Measurements from ENCODE around the gene SH3RF1. TPM values are rescaled to one million over a fixed set of nuclear protein-coding genes. Genes with fewer than 3 reads are reported as not detected.

SH3RF1 gene
- total RNA-seq, 1 experiment from 2014 or later = 16.6 TPM

GRCh38 chr4:169152098-169152497 lies 118.7 kb downstream of the SH3RF1 start:
- ATAC-seq (no peak), DNase-seq (ENCODE audit: low spot score) (no peak)
- Mint-ChIP-seq H3K4me1 (peaks cover 21% of the 10 kb centered on the region), H3K27ac (no peak overlapping the region), H3K36me3 (peaks cover 4% of the 10 kb centered on the region; the same call in 1 of the 2 replicates), H3K27me3 (ENCODE audit: low read depth) (no peaks in the 10 kb centered on the region), H3K9me3 (no peaks in the 10 kb centered on the region), H3K4me3 (no peak overlapping the region)
- ChIA-PET POLR2A (no interaction called here), CTCF (interaction anchor here (0.6 to 2.1 kb wide), 6 partner anchors 9 to 237 kb away, joined by 3 to 6 read pairs (median 4); no protein-coding TSS in a partner anchor)
- TF ChIP-seq, protein P1, sequence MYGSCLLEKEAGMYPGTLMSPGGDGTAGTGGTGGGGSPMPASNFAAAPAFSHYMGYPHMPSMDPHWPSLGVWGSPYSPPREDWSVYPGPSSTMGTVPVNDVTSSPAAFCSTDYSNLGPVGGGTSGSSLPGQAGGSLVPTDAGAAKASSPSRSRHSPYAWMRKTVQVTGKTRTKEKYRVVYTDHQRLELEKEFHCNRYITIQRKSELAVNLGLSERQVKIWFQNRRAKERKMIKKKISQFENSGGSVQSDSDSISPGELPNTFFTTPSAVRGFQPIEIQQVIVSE (CRISPR knock-in tag; IDR thresholded peaks at IDR 0.05; ENCODE audit: borderline replicate concordance) = no peak
- TF ChIP-seq EMX1 (CRISPR knock-in tag; IDR thresholded peaks at IDR 0.05) (no peak), RORB (CRISPR knock-in tag; IDR thresholded peaks at IDR 0.05) (no peak)

- Mint-ChIP-seq H3K27ac (no peak overlapping the region), H3K4me1 (peaks cover 21% of the 10 kb centered on the region), H3K4me3 (no peak overlapping the region), H3K9me3 (no peaks in the 10 kb centered on the region), H3K36me3 (peaks cover 4% of the 10 kb centered on the region; the same call in 1 of the 2 replicates), H3K27me3 (ENCODE audit: low read depth) (no peaks in the 10 kb centered on the region)
- TF ChIP-seq ZNF317 (CRISPR knock-in tag; IDR thresholded peaks at IDR 0.05; ENCODE audit: borderline replicate concordance, low read depth) = no peak
- TF ChIP-seq, protein P2, sequence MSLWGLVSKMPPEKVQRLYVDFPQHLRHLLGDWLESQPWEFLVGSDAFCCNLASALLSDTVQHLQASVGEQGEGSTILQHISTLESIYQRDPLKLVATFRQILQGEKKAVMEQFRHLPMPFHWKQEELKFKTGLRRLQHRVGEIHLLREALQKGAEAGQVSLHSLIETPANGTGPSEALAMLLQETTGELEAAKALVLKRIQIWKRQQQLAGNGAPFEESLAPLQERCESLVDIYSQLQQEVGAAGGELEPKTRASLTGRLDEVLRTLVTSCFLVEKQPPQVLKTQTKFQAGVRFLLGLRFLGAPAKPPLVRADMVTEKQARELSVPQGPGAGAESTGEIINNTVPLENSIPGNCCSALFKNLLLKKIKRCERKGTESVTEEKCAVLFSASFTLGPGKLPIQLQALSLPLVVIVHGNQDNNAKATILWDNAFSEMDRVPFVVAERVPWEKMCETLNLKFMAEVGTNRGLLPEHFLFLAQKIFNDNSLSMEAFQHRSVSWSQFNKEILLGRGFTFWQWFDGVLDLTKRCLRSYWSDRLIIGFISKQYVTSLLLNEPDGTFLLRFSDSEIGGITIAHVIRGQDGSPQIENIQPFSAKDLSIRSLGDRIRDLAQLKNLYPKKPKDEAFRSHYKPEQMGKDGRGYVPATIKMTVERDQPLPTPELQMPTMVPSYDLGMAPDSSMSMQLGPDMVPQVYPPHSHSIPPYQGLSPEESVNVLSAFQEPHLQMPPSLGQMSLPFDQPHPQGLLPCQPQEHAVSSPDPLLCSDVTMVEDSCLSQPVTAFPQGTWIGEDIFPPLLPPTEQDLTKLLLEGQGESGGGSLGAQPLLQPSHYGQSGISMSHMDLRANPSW (CRISPR knock-in tag; conservative IDR thresholded peaks at IDR 0.05; ENCODE audit: low read depth) = no peak
- no peak for TF ChIP-seq CBFB (CRISPR knock-in tag; IDR thresholded peaks at IDR 0.05; ENCODE audit: low read depth)
- TF ChIP-seq, protein P3, sequence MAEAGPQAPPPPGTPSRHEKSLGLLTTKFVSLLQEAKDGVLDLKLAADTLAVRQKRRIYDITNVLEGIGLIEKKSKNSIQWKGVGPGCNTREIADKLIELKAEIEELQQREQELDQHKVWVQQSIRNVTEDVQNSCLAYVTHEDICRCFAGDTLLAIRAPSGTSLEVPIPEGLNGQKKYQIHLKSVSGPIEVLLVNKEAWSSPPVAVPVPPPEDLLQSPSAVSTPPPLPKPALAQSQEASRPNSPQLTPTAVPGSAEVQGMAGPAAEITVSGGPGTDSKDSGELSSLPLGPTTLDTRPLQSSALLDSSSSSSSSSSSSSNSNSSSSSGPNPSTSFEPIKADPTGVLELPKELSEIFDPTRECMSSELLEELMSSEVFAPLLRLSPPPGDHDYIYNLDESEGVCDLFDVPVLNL (CRISPR knock-in tag; IDR thresholded peaks at IDR 0.05; ENCODE audit: borderline replicate concordance, low read depth) = no peak
- TF ChIP-seq MLX (CRISPR knock-in tag; IDR thresholded peaks at IDR 0.05) = no peak
- TF ChIP-seq JUN (CRISPR knock-in tag; IDR thresholded peaks at IDR 0.05) = no peak
- DNase-seq (ENCODE audit: low spot score) = no peak
- CTCF ChIA-PET = interaction anchor here (2.1 kb wide), 1 partner anchor 106 kb away, joined by 6 read pairs; no protein-coding TSS in a partner anchor
- ATAC-seq = no peak
- POLR2A ChIA-PET = no interaction called here
These were observed 119.1 kb downstream of the SH3RF1 start for GRCh38 chr4:169151671-169152070.

DNA sequence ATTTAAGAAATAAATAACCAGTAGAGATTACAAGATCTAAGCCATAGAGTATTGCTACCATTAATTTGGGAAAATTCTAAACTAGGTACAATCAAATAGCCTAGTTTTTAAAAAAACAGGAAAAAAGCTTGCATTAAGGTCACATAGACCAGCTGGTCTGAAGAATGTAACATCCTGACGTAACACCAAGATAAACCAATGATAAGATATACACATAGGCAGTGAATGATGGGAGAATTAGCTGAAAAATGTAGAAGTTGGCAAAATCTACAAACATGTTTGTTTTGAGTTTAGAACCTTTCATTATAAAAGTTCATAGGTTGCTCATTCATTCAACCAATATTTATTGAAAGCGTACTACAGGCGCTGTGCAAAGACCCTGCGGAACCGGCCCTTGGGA lies 120.0 kb downstream of the SH3RF1 start:
- H3K27me3 Mint-ChIP-seq (ENCODE audit: low read depth) = no peaks in the 10 kb centered on the region
- H3K4me3 Mint-ChIP-seq = no peak overlapping the region
- peaks cover 4% of the 10 kb centered on the region; the same call in 1 of the 2 replicates for H3K36me3 Mint-ChIP-seq
- H3K9me3 Mint-ChIP-seq = no peaks in the 10 kb centered on the region
- ChIA-PET POLR2A (no interaction called here), CTCF (no interaction called here)
- no peak overlapping the region for H3K27ac Mint-ChIP-seq
- no peak for DNase-seq (ENCODE audit: low spot score)
- H3K4me1 Mint-ChIP-seq = peaks cover 21% of the 10 kb centered on the region
- no peak for ATAC-seq
- no peak for TF ChIP-seq AFF4 (CRISPR knock-in tag; IDR thresholded peaks at IDR 0.05; ENCODE audit: borderline replicate concordance)
- TF ChIP-seq, protein P1 (CRISPR knock-in tag; IDR thresholded peaks at IDR 0.05; ENCODE audit: borderline replicate concordance) = no peak
- TF ChIP-seq, protein P3 (CRISPR knock-in tag; IDR thresholded peaks at IDR 0.05; ENCODE audit: borderline replicate concordance, low read depth) = no peak
- TF ChIP-seq E2F5 (CRISPR knock-in tag; IDR thresholded peaks at IDR 0.05) = no peak
- TF ChIP-seq CREB1 (CRISPR knock-in tag; IDR thresholded peaks at IDR 0.05) = no peak
- no peak for TF ChIP-seq ATF6 (CRISPR knock-in tag; IDR thresholded peaks at IDR 0.05)
- TF ChIP-seq SMAD4 (CRISPR knock-in tag; IDR thresholded peaks at IDR 0.05) = no peak
- TF ChIP-seq ZNF138 (CRISPR knock-in tag; conservative IDR thresholded peaks at IDR 0.05) = no peak
- no peak for TF ChIP-seq ZBTB21 (CRISPR knock-in tag; IDR thresholded peaks at IDR 0.05; ENCODE audit: borderline replicate concordance)
